HTERT RPE-1 (cell line): ENCODE measurements around the gene BSPRY.
"Not testable (repeated sequence)": the region's sequence is repeated elsewhere in the genome, so short reads cannot be mapped to it uniquely, and the experiment has no call there.

ENCODE experiments used
- in situ Hi-C: fragments of 300-500 bp; cut with MboI; formaldehyde crosslinking; loops from 4 replicates; pipeline ENCODE4 v1.14.3; 2020; ENCODE audit warnings: low sequenced_read_pairs

Gene BSPRY

DNA sequence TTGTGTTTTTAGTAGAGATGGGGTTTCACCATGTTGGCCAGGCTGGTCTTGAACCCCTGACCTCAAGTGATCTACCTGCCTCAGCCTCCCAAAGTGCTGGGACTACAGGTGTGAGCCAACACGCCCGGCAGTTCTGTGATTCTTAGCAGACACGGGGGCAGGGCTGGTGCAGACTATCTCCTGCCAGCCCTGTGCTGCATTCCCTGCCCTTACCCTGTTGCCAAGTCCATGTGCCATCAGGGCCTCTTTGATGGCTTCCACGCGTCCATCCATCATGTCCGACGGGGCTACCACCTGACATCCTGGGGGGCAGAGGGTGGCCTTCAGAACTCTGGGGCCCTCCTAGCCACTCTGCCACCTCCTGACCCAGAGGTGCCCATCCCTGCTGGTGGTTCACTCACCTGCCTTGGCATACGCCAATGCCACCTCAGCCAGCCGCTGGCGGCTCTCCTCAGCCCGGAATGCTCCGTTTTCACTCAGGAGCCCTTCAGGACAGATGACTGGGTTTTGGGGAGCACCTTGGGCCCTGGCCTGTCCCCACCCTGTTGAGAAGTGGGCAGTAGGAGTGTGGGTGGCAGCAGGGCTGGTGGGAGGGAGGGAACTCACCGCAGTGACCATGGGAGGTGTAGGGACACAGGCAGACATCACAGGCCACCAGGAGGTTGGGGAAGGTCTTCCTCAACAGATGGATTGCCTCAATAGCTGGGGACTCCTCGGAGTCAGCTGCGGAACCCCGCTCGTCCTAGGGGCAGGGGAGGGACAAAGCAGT lies 41.0 kb downstream of the BSPRY start:
- in situ Hi-C loops = no loop called here

DNA sequence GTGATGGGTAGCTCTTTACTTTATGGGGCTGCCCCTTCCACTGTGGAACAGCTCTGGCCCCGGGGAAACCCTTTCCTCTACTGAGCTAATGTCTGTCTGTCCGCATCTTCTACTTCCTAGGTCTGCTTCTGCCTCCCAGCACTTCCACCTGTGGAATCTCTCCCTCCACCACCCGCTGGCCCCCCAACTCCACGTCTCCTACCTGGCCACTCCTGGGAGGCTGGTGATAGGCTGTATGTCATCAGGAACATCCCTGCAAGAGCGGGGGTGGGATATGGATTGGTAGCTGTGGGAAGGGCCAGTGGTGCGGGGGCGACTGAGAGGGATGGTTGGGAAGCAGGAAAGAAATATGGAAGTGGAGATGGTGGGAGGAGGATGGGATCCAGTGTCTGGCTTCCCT lies 42.6 kb downstream of the BSPRY start:
- in situ Hi-C loops = no loop called here

DNA sequence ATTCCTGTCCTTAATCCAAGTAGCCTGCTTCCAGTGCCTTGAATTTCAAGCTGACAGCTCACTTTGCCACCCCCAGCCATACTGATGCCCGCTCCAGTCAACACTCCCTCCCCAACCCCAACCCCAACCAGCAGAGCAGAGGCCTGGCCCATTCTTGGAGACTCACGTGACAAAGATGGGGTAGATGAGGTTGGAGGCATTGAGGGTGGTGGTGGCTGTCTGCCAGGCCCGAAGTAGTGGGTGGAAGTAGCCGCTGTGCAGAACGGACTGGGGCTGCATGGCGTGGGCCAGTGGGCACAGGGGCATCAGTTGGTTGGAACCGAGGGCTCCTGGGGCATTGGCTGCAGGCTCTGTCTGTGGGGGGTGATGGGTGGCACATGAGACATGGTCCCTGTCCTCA lies 43.9 kb downstream of the BSPRY start:
- in situ Hi-C loops = no loop called here

DNA sequence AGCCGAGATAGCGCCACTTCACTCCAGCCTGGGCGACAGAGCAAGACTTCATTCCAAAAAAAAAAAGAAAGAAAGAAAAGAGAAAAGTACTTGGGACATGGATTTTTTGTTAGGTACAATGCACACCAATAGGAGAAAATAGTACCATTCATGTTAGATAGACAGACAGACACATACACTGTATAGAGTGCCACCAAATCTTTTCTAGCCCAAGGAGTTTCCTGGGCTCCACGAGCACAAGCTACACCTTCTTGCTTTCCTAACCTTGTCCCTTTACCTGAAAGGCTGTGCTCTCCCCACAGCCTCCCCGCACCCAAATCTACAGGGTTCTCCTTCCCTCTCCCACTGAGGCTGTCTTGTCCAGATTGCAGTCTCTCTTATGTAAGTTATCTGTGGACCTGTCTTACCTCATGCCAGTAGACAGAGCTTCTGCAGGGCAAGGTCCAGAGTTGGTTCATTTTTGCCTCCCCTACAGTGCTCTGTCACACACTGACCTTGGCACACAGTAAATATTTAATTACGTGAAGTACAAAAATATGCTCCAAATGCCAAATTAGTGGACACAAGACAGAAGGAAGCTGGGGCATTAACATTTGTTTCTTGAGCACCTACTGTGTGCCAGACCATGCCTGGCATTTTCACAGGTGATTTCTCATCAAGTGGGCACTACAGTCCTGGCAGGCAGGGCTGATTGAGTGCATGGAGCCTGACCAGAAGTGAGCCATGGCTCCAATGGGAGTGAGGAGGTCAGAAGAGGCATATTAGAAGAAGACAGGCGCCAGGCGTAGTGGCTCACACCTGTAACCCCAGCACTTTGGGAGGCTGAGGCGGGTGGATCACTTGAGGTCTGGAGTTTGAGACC lies 45.9 kb downstream of the BSPRY start:
- in situ Hi-C loops = no loop called here

DNA sequence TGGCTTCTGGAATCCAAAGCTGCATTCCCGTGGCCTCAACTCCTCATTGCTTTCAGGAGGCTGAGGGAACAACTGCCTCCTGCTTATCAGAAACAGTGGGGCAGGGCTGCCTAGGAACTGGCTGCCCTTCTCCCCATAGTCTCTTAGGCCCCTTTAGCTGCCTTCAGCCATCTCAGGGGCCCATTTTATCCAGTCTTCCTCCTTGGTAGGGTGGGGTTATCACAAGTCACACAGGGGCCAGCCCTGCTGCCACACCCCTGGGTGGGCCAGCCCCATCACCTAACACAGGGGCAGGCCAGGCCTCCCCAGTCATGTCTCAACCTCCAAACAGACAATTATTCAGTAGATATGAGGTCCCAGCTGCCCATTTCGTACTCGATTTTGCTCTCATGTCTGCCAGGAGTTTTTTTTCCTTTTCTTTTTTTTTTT lies 47.9 kb downstream of the BSPRY start:
- in situ Hi-C loops = no loop called here

DNA sequence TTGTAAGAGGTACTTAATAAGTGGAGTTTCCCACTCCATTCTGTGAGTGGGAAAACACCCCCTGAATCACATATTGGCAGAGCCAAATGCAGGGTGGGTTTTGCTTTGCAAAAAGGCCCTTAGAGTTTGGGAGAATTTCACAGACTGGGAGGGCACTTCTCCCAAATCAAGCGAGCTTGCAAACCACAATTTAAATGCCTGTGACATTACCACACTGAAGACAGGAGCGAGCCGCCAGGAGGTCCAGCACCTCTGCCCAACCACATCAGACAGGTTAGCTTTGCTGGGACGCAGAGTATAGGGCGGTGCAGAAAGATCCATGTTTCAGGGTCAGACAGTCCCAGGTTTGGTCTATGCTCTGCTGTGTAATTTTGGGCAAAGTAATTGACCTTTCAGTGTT lies 49.5 kb downstream of the BSPRY start:
- in situ Hi-C loops = no loop called here

DNA sequence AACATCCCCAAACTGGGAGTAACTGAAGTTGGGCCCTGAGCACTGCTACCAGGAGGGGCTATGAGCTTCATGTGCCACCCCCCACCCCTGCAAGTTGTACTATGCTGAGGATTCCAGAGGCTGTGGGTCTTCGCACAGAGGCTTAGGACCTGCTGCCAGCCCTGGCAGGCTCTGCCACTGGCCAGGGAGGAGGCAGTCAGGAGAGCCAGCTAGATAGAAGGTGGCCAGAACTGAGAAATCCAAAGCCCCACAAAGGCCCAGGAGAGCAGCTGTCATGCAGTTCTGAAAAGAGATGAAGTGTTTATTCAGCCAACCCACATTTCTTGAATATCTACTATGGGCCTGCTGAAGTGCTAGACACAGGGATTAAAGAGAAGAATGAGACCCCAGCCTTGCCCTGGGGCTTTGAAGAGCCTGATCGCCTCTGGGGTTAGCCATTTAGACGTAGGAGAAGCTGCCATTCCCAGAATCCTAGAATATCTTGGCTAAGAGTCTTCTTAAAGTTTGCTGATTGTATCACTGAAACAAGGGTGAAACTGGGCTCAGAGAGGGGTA lies 50.4 kb downstream of the BSPRY start:
- in situ Hi-C loops = no loop called here

DNA sequence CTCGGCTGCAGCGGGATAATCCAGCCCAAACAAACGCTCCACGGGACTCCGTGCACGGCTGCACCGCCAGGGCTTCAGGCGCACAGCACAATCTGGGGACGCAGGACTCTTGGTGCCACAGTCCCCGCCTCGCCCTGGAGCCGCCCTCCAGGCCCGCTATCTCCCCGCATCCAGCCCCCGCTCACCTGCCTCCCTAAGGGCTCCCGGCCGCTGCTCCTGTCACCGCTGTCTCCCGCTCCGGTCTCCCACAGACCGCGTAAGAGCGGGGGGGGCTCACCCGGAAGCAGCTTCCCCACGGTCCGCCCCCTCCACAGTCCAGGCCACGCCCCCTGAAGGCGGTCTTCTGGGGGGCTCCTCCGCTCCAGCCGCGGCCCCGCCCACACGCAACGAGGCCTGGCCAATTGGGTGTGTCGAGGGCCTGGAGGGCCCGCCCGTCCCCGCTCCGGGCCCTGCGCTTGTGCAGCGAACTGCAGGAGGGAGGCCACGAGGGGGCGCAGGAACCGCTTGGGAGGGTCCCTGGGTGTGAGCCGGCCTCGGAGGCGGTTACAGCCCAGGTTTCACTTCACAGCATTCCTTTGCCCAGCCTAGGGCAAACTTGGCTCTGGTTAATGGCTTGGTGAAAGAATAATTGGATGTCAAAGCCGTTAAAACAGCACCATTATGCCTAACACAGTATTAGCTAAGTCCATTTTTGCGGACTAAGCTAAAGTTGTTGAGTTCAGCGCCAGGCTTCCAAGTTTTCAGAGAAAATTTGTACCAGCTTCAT lies 51.9 kb downstream of the BSPRY start, which contains the start of gene ALAD:
Gene ALAD (minus strand): TSS at position 258 of the 766 bp plus-strand sequence. CDS start 7,725 bp downstream, outside the sequence.
- in situ Hi-C loops = no loop called here

DNA sequence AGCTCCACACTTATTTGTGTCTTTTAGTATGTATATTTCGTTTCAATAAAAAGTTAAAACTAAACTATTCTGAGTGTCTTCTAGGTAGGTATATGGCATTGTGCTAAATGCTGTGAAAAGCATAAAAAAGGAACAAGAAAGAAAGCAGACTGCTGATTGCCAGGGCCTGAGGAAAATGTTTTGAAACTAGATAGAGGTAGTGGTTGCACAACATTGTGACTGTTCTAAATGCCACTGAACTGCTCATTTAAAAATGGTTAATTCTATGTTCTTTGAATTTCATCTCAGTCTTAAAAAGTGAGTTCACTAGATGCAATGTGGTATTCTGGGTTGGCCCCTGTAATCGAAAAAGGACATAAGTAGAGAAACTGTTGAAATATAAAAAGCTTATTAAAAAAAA lies 54.3 kb downstream of the BSPRY start:
- in situ Hi-C loops = no loop called here

DNA sequence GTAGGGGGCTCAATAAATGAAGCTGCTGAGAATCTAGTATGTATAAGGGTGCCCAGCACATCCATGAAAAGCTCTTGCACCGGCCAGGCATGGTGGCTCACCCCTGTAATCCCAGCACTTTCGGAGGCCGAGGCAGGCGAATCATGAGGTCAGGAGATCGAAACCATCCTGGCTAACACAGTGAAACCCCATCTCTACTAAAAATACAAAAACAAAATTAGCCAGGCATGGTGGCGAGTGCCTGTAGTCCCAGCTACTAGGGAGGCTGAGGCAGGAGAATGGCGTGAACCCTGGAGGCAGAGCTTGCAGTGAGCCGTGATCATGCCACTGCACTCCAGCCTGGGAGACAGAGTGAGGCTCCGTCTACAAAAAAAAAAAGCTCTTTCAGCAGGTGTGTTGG lies 57.0 kb downstream of the BSPRY start:
- in situ Hi-C loops = not testable (repeated sequence)

DNA sequence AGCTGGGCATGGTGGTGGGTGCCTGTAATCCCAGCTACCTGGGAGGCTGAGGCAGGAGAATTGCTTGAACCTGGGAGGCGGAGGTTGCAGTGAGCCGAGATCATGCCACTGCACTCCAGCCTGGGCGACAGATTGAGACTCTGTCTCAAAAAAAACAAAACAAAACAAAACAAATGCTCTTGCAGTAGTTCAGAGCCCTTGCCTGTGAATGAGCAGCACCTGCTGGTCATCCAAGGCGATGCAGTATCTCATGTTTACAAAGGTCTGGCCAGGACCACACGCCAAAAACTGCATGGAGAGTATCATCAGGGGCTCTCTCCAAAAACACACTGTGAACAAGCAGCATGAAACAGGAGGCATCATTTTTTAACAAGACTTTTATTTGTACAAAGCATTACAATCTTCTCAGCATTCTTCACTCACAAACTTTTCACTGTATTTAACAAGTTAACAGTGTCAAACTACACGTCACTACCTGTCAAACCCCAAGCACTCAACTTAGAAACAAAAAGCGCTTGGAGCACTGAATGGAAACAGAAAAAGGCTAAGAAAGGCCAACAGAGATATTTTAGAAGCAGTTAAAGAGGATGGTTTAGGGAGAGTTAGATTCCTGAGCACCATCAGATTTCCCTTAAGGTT lies 57.7 kb downstream of the BSPRY start:
- in situ Hi-C loops = not testable (repeated sequence)

DNA sequence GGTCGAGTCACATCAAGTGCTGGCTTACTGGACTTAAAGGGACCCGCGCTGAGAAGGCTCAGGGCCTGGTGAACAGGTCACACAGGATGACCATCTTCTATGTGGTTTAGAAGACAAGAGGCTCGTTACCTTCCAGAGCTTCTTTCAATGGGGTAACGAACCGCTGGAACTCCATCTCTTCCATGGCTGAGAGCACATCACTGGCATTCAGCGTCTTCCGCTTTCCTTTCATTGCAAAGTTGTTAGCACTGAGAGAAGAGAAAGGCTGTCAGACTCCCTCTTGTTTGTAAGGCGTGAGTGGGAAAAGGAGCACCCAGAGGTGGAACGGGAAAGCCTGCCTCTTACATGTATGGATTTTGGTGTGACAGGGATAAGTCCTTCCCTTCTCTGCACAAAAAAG lies 60.1 kb downstream of the BSPRY start:
- in situ Hi-C loops = no loop called here

DNA sequence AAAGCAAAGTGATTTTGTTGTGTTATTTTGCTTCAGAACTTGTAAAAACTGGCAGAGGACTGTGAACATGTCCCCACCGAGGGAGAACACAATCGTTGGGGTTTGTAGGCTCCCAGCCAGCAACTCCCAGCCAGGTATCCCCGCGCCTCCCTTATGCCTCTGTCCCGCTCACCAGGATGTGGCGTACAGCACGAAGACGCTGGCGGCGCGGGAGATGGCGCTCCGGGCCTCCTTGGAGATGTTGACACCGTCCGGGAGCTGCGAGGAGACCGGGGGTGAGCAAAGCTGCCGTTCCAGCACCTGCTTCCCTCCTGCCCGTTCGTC lies 60.5 kb downstream of the BSPRY start:
- in situ Hi-C loops = no loop called here

DNA sequence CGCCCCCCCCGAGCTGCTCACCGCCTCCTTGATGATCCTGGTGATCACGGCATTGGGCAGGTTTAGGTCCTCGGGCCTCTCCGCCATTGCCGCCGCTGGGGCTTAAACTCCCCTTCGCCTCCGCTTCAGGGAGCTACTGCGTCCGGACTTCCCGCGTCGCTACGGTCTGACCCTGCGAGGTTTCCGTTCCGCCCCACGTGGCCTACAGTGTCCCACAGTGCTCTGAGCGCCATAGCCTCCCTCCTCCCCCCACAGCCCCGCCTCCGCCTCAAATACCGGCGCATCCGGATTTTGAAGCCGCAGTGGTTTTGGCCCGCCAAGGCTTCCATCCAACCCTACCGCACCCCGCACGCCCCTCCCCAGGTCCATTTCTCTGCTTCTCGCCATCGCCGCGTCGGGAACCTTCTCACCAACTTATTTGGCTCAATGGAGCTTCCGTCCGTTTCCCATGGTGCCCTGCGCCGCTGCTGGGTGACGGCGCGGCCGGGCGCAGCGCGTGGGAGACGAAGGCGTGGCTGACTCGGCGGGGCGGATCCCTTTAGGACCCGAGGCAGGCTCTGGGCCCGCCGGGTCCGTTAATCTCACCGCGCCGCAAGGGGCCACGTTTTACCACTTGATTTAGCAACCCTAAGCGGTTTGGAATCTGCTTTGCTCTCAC lies 61.0 kb downstream of the BSPRY start, which contains the start of the genes C9orf43 and POLE3:
Gene C9orf43 (plus strand): TSS at position 541 of the 658 bp plus-strand sequence. CDS start 2,747 bp downstream, outside the sequence.
Gene POLE3 (minus strand): TSS at position 469 of the 658 bp plus-strand sequence. CDS start 382 bp downstream, at position 87.
- in situ Hi-C loops = no loop called here

DNA sequence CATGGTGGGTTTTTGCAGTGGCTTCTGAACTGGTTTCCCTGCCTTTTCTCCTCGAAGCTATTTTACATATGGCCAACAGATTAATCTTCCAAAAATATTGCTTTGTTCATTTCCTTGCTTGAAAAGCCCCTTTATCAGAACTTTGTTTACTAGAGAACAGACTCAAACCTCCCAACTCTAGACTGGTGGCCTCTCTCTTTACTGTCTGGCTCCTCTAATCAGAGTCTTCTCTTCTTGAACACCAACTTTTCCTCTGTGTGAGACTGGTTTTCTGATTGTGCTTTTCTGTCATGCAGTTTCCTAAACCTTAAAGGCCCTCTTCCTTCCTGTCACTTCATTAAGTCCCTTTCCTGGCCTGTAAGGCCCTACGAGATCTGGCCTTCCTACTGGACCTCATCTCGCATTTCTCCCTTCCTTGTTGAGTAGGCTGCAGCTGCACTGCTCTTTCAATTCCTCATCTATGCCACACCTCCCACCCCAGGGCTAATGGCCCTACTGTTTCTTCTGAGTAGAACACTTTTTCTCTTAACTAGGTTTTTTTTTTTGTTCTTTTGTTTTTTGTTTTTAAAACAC lies 66.9 kb downstream of the BSPRY start:
- in situ Hi-C loops = no loop called here

DNA sequence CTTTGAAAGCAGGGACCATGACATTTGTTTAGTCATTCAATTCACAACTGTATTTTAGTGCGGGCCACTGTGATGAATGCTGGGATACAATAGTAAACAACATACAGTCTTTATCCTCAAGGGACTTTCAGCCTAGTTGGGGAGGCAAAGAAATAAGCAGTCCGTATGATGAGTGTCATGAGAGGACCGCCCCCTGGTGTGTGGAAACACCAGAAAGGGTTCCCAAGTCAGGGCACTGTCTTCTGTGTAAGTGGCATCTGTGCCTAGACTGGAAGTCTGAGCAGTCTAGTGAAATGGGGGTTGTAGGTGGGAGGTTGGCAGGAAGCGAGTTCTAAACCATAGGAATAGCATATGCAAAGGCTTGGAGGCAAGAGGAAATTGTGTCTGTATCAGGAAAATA lies 68.0 kb downstream of the BSPRY start:
- in situ Hi-C loops = no loop called here
